Ramos (cell line): ENCODE measurements around the gene ZNF606.

ENCODE experiments used
- in situ Hi-C: fragments of 300-500 bp; cut with MboI; formaldehyde crosslinking; loops from one replicate; pipeline ENCODE4 v1.14.3; 2022; ENCODE audit warnings: low sequenced_read_pairs; ENCODE audit not compliant: unreplicated experiment

Gene ZNF606

GRCh38 chr19:58002384-58003173 lies at the start of gene ZNF606:
TSS of gene ZNF606 (minus strand) at chr19:58002820. CDS start at chr19:58001319, 1,501 bp downstream.
- in situ Hi-C loops, result no loop called here

- in situ Hi-C loops, result no loop called here
Measured at GRCh38 chr19:58052256-58052655, 49.6 kb upstream of the ZNF606 start.

GRCh38 chr19:58047672-58048071 lies 45.1 kb upstream of the ZNF606 start:
- in situ Hi-C loops, result no loop called here

GRCh38 chr19:58046856-58047255 lies 44.2 kb upstream of the ZNF606 start:
- in situ Hi-C loops, result no loop called here

GRCh38 chr19:58045411-58046050 lies 42.9 kb upstream of the ZNF606 start:
- in situ Hi-C loops, result no loop called here

- in situ Hi-C loops, result no loop called here
Measured at GRCh38 chr19:58044886-58045285, 42.3 kb upstream of the ZNF606 start.

- in situ Hi-C loops, result no loop called here
Measured at GRCh38 chr19:58044391-58044790, 41.8 kb upstream of the ZNF606 start.

GRCh38 chr19:58042495-58043340 lies 40.1 kb upstream of the ZNF606 start:
- in situ Hi-C loops, result no loop called here

GRCh38 chr19:58040751-58041525 lies 38.3 kb upstream of the ZNF606 start:
- in situ Hi-C loops, result no loop called here

- in situ Hi-C loops, result no loop called here
Measured at GRCh38 chr19:58038688-58039204, 36.1 kb upstream of the ZNF606 start.

- in situ Hi-C loops, result no loop called here
Measured at GRCh38 chr19:58037927-58038687, 35.5 kb upstream of the ZNF606 start.

- in situ Hi-C loops, result no loop called here
Measured at GRCh38 chr19:58035863-58036262, 33.2 kb upstream of the ZNF606 start.

GRCh38 chr19:58034477-58034793 lies 31.8 kb upstream of the ZNF606 start:
- in situ Hi-C loops, result no loop called here

- in situ Hi-C loops, result no loop called here
Measured at GRCh38 chr19:58033741-58034476, 31.3 kb upstream of the ZNF606 start, which contains the start of gene ZSCAN1. TSS of gene ZSCAN1 (plus strand) at chr19:58034025. CDS start at chr19:58037837, 3,812 bp downstream.

GRCh38 chr19:58024661-58025060 lies 22.0 kb upstream of the ZNF606 start:
- in situ Hi-C loops, result no loop called here

- in situ Hi-C loops, result no loop called here
Measured at GRCh38 chr19:58022283-58022660, 19.7 kb upstream of the ZNF606 start.

- in situ Hi-C loops, result no loop called here
Measured at GRCh38 chr19:58021541-58022282, 19.1 kb upstream of the ZNF606 start.

- in situ Hi-C loops, result no loop called here
Measured at GRCh38 chr19:58020129-58020528, 17.5 kb upstream of the ZNF606 start.
